ENCODE results near the gene WSCD2. TPM values are rescaled to one million over a fixed set of nuclear protein-coding genes. Genes with fewer than 3 reads are reported as not detected.

Gene WSCD2
- total RNA-seq, 1 experiment from 2014 or later: 3.2 TPM

DNA sequence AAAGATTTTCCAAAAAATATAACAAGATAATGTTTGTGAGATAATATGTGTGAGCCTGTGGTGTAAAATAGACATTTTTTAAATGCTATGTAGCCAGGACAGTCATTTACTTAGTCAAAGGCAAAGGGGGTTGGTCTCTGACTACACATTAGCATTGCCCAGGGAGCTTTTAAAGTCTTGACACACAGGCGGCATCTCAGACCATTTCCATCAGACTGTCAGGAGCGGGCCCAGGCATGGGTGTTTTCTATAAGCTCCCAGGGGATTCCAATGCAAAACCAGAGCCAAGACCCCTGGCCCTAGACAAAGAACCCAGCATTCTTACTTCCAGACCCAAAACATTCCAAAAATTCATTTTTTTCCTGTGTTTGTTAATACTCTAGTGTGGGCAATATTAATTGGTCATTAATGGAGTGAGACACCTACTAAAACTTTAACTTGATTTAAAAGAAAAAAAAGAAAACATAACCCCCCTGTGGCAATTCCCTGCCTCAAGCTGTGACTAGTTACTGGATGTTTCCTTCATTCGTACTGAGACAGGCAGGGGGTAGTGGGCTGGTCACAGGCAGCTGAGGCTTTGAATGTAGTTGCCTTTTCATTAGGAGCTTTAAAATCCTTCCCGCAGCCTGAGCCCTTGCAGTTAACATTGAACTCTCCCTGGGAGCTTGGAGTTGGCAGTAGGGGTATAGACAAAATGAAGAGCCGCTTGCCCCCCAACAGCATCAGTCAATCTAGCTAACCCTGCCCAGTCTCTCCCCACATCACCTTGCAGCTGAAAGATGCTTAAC is 106.3 kb downstream of the WSCD2 start:
- DNase-seq (ENCODE audit: low spot score): no peak

DNA sequence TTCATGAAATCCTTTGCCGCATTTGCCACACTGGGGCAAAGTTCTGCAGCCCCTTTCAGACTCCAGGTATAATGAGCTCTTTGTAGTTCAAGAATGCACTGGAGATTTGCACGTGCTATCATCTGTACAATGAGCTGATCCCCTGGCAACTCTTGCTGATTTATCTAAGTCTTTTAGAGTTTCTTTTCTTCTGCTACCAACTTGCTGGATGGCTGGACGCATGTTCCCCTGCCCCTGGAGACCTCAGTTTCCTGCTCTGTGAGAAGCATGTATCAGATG is 106.8 kb downstream of the WSCD2 start:
- DNase-seq (ENCODE audit: low spot score): no peak

DNA sequence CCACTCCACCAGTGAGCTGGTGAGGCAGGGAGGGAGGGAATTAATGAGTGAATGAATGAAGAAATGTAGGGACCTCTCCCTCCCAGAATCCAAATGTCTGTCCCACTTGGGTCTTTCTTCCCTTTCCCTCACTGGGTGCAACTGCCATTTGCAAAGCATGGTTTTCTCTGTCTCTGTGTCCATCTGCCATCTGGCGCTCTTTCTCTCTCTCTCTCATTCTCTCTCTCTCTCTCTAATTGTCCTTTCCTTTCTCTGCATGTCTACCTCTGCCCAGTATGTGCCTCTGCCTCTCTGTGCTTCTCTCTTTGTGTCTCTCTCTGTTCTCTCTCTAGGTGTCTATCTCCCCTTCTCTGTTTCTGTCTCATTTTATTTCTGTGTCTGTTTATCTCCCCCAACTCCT is 107.3 kb downstream of the WSCD2 start:
- DNase-seq (ENCODE audit: low spot score): no peak

DNA sequence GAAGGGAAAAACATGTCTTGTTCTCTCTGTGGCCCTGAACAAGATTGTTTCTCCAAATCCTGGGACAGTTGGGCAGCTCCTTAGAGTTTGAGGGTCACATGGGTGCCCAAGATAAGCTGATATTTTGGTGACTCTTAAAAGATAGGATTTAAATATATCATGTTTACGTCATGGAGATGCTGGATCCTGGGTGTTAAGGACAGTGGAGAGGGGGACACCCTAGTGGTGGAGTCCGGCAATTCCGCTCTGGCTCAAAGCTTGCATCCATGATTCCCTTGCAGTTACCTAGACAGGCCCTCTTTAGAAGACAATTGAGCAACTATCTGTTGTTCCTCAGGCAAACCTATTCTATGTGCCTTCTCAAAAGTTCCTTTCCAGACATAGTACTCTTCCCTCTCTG is 108.2 kb downstream of the WSCD2 start:
- DNase-seq (ENCODE audit: low spot score): no peak

- no peak for DNase-seq (ENCODE audit: low spot score)
These were observed 109.4 kb downstream of the WSCD2 start for GRCh38 chr12:108238474-108238873.

GRCh38 chr12:108239378-108239777 is 110.3 kb downstream of the WSCD2 start:
- no peak for DNase-seq (ENCODE audit: low spot score)

DNA sequence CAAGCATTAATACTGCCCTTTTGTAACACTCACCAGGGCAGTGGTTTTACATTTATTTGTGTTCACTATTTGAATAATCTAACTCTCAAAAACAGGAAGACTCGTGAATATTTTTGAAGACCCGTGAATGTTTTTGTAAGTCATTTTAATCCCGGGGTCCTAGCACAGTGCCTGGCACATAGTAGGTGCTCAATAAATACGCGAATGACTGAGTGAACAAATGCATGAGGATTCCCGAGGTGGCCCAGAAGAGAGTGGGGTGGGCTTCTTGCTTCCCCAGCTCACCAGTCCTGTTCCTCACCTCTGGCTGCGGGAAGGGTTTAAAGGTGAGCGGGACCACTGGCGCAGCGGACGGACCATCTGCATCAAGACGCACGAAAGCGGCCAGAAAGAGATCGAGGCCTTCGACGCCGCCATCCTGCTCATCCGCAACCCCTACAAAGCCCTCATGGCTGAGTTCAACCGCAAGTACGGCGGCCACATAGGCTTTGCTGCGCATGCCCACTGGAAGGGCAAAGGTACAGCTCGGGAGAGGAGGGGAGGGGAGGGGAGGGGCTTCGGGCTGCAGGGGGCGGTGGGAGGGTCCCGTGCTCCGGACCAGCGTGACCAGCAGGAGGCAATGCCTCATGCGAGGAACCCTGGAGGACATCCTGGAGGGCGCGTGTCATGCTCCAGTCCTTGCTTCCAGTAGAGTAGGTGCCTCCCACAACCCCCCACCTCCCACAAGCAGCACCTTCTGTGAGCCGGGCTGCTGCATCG is 111.1 kb downstream of the WSCD2 start:
- DNase-seq (ENCODE audit: low spot score): no peak

DNA sequence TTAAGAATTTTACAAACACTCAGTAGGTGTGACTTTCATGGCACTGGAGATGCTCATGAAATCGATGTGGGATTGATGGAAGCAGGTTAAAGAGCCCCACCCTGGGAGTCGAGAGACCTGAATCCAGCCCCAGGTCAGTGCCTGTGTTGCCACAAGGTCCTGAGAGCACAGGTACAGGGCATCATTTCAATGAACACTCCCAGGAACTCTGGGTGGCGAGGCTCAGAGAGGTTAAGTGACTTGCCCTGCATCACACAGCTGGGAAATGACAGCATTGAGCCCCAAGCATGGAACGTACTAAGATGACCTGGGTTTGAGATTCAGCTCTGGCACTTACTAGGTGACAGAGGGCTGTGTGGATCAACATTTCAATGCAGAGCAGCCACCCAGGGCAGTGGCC is 111.8 kb downstream of the WSCD2 start:
- no peak for DNase-seq (ENCODE audit: low spot score)

DNA sequence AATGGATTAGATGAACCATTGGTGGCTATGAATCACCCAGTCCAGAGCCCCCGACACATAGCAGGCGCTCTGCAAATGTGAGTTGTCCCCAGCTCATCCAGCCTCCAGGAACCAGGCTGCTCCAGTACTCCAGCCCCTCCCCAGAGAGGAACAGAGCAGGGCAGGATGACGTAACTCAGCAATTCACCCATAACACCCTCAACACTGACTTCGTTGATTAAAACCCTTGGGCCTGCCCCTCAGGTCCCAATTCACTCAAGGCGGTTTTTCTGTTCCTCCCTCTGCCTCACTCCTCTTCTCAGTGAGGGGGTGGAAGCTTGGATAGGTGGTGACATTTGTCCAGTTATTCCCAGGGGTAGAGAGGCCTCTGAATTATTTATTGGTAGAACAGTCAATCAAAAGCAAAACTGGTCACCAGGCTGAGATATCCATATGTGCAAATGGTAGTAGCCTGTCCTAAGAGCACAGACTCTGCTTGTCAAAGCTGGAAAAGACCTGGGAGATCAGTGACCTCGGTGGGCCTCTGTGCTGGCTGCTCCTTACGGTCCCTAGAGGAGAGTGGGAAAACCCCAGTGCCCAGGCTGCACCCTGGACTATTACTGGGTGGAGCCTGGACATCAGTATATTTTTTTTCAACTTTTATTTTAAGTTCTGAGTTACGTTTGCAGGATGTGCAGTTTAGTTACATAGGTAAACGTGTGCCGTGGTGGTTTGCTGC is 113.1 kb downstream of the WSCD2 start:
- peak; percentile 21 for DNase-seq (ENCODE audit: low spot score)

DNA sequence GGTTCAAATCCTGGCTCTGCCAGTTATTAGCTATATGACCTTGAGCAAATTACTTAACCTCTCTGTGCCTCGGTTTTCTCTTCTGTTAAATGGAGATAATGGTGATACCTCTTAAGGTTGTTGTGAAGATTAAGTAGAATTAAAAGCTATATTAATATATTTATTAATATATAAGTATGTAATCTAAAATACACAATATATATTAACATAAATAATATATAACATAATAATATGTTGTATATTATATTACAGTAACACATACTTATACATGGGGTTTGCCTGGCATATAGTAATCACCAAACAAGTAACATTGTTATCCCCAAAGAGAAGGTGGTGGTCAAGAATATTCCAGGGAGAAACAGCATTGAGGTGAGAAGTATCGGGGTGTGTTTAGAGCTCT is 118.0 kb downstream of the WSCD2 start:
- no peak for DNase-seq (ENCODE audit: low spot score)

GRCh38 chr12:108248011-108248410 is 118.9 kb downstream of the WSCD2 start:
- no peak for DNase-seq (ENCODE audit: low spot score)

DNA sequence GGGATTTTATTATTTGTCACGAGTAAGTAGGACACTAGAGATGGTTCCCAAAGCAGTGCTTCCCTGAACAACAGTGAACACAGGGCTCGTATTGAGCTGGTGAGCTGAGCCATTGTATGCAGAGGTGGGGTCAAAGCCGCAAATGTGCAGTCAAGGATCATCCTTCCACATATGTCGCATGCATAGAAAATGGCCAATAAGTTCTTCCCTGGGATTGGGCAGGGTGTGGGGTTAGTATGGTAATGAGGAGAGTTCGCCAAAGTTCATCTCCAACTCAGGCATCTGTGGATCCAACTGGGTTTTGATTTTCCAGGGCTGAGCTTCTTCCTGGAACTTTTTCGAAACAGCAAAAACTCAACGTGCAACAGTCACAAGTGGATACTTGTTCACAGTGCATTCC is 123.4 kb downstream of the WSCD2 start:
- no peak for DNase-seq (ENCODE audit: low spot score)

DNA sequence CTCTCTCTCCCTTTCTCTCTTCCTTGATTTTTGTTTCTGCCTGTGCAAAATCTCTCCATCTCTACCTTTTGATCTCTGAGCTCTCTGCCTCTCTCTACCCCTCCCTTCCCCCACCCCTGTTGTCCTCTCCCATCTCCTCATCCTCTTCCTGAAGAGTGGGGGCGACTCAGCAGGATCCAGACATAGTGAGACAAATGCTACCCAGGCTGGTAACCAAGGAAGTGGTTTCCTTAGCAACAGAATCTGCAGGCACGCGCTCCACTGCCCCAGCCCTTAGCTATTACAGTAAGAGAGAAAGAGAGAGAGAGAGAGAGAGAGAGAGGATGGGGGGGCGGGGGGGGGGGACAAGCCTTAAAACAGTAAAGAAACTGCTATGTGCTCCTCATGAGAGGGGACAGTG is 124.5 kb downstream of the WSCD2 start:
- peak; percentile 32 for DNase-seq (ENCODE audit: low spot score)

DNA sequence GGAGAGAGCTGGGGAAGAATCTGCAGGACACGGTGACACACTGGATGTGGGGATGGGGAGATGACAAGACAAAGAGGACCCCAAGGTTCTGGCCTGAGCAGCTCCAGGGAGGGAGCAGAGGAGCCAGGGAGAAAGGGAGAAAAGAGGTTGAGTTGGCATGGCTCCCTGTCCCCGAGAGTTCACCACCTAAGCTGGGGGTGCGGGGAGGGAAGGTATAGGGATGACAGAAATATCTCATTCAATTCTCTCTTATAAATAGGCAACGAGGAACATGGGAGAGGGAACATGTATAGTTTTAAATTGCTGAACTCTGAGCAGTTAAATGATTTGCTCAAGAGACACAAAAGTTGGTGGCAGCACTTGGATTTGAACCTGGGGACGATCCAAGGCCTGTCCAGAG is 124.9 kb downstream of the WSCD2 start:
- DNase-seq (ENCODE audit: low spot score): no peak

- no peak for DNase-seq (ENCODE audit: low spot score)
These were observed 125.6 kb downstream of the WSCD2 start for GRCh38 chr12:108254517-108255251.

GRCh38 chr12:108255252-108255602 is 126.1 kb downstream of the WSCD2 start:
- DNase-seq (ENCODE audit: low spot score): no peak

GRCh38 chr12:108257004-108257403 is 127.9 kb downstream of the WSCD2 start:
- DNase-seq (ENCODE audit: low spot score): no peak

GRCh38 chr12:108257610-108258106 is 128.6 kb downstream of the WSCD2 start:
- DNase-seq (ENCODE audit: low spot score): no peak

DNA sequence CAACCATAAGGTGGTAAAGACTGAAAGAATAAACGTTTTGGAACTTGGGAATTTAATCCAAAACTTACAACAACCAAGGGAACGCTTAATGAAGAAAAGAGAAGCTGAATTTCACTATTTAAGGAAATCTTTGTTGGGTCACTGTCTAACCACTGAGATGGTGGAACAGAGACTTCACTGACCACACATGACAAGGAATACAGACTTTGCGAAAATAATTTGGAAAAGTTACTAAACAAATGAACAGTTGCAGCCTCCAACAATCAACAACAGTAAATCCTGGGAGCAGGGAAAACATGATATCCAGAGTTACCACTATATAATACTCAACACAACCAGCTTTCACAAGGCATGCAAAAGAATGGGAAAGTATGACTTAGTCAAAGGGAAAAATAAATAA is 131.0 kb downstream of the WSCD2 start:
- no peak for DNase-seq (ENCODE audit: low spot score)

DNA sequence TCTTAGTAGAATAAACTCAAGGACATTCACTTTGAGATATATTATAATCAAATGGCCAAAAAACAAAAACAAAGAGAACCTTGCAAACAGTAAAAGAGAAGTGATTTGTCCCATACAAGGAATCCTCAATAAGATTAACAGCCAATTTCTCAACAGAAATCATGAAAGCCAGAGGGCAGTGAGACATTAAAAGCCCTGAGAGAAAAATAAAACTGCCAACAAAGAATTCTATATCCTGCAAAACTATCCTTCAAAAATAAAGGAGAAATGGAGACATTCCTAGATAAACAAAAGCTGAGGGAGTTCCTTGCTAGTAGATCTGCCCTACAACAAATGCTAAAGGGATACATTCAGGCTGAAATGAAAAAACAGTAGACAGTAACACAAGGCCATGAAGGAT is 131.9 kb downstream of the WSCD2 start:
- DNase-seq (ENCODE audit: low spot score): no peak

DNA sequence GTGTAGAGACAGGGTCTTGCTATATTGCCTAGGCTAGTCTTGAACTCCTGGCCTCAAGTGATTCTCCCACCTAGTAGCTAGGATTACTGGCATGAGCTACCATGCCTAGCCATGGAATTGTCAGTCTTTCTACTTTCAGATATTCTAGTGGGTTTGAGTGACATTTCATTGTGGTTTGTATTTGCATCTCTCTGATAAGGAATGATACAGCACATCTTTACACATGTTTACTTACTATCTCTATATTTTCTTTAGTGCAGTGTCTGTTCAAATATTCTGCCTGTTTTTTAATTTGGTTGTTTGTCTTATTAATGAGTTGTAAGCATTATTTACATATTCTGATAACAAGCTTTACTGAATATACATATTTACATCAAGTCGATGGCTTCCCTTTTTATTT is 136.4 kb downstream of the WSCD2 start:
- no peak for DNase-seq (ENCODE audit: low spot score)

DNA sequence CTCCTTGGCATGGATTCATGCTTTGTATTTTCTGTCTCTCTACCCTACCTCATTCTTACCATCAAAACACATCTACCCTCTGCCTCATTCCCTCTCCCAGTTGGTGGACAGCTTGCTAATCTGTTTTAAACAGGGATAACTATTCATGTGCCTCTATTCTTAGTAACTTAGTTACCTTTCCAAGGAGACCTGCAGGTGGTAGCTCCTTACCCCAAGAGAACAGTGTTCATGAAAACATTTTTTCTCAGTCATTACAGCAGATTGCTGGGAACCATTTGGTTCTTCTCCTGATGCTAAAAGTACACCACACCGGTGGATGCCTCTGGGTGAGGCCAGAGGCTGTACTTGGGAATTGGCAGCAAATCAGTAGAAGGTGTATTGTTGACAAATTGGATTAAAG is 137.0 kb downstream of the WSCD2 start:
- no peak for DNase-seq (ENCODE audit: low spot score)

Data from H4 (cell line).